Stimulated activated CD4-positive, alpha-beta T cell treated with anti-CD3 and anti-CD28 coated beads, Interleukin-15, amount 100 ng/mL, for 48 hours (primary cell): Measurements from ENCODE around the gene ANKRD39.

ENCODE experiments used
- DNase-seq, 2 donors: peaks; one replicate each; pipeline ENCODE4 v3.0.0-alpha.2; 2020; ENCODE audit warnings: low read depth in 2 of 2

ANKRD39 gene

DNA sequence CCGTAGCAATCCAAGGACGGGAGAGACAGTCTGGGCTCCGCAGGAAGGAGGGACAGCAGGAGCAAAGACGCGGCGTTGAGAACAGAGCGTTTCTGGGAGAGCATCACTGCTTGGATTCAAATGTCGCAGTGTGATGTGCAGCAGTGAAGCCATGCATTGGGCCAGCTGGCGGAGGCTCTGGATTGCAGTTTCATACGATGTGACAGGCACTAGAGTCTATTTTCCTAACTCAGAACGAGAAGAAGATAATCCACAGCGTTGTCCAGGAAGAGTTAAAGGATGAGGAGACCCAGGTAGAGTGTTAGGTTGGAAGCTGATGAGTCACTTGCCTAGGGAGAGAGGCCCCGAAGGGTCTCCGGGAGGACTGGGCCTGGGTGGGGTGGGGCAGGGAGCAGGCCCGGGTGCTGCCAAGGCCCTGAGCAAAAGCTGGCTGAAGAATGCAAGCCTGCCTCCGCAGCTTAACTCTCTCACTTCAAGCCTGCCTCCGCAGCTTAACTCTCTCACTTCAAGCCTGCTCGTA is 29.7 kb upstream of the ANKRD39 start:
- no peak for DNase-seq

GRCh38 chr2:96885432-96886347 is 27.9 kb upstream of the ANKRD39 start:
- no peak for DNase-seq

DNA sequence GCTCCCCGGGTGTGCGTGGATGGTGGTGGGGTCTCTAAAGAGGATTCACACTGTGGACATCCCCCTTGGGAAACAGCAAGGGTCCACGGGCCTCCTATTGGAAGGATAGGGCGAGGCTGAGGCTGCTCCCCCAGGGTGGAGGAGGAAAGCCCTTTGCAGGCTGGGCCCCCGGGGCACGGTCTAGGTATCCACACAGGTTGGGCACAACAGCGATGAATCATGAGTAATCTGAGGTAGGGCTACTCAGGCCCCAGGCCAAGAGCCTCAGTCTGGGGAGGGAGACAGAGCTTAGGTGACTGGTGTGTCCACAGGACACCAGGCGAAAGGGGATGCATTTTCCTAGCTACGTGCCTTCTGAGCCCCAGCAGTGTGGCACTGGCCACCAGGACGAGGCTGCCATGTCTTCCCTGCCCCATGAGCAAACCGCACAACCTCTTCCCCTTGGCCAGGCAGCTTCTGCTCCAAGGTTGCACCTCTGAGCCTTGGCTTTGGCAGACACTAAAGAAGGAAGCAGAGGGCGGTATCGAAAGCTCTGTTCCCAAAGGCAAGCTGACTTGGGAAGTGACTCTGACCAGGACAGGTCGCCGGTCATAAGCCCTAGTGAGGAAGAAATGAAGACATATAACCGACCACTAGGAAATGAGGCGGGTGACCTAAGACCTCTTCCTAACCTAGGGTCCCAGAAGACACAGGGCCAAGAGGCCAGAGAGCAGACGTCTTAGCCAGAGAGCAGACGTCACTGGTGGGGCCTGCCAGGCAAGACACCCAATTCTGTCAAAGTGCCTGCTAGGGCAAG is 26.7 kb upstream of the ANKRD39 start:
- DNase-seq = no peak

GRCh38 chr2:96883306-96883705 is 25.5 kb upstream of the ANKRD39 start:
- no peak for DNase-seq

- DNase-seq = no peak
Observed at GRCh38 chr2:96882906-96883305, 25.1 kb upstream of the ANKRD39 start.

DNA sequence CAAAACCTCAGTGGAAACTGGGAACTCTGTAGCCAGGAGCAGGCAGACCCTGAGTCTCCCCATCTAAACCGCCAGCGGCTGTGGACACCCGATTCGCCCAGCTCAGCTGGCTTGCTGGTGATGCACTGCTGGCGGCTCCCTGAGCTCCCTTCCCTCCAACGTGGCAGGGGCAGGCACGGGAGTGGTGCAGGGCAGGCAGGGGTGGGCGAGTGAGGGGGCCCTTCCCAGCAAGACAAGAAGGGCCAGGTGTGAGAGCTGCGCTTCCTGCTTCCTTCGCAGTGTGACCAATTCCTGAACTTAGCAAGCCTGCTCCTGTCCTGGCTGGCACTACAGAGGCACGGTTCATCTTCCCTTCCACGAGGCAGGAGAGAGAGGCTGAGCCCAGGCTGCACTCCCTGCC is 24.4 kb upstream of the ANKRD39 start:
- DNase-seq = no peak

GRCh38 chr2:96881349-96882195 is 23.8 kb upstream of the ANKRD39 start:
- DNase-seq = no peak

DNA sequence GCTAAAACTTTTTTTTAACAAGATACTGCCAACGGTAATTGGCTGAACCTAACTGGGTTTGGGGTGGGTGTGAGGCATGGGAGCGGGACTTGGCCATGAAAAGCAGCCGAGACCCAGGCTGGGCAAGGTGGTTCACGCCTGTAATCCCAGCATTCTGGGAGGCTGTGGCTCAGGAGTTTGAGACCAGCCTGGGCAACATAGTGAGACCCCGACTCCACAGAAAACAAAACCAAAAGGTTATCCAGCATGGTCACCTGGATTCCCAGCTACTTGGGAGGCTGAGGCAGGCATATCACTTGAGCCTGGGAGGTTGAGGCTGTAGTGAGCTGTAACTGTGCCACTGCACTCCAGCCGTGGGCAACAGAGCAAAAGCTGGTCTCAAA is 23.1 kb upstream of the ANKRD39 start:
- DNase-seq = no peak

DNA sequence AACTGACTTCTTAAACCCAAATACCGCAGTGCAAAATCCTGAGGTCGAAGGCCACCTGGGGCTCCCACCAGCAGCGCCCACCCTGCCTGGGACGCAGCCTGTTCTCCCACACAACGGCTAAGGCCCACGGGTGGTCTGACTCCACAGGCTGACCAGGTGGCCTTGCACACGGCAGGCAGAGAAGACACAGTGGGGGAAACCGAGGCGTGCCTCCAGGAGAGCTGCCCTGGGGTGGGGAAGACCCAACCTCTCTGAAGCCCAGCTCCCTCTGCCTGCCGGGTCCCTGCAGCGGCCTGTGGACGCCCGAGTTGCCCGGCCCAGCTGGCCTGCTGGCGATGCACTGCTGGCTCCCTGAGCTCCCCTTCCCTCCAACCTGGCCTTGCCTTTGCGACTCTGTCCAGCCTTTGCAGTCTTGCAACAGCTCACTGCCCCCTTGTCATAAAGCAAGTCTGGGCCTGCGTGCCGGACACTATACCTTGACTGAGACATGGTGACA is 21.8 kb upstream of the ANKRD39 start:
- no peak for DNase-seq

GRCh38 chr2:96878796-96879544 is 21.2 kb upstream of the ANKRD39 start:
- no peak for DNase-seq

DNA sequence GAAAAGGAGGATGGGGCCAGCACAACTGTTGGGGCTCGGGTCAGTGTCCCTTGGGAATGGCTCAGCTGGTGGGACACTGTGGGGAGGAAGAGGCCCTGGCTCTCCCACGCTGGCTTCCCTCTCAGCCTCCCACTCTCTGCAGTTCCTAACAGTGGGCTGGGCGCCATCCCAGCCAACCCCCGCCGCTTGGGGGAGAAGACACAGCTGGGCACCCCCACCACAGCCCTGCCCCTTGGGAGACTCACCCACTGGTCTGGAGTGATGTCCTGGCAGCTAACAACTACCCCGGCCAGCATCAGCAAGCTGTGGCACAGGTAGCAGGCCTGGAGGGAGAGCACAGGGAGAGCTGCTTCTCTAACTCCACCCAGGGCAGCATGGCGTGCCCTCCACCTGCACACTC is 20.4 kb upstream of the ANKRD39 start:
- DNase-seq = no peak

- no peak for DNase-seq
Observed at GRCh38 chr2:96877631-96878092, 19.8 kb upstream of the ANKRD39 start.

GRCh38 chr2:96877042-96877451 is 19.2 kb upstream of the ANKRD39 start:
- no peak for DNase-seq

DNA sequence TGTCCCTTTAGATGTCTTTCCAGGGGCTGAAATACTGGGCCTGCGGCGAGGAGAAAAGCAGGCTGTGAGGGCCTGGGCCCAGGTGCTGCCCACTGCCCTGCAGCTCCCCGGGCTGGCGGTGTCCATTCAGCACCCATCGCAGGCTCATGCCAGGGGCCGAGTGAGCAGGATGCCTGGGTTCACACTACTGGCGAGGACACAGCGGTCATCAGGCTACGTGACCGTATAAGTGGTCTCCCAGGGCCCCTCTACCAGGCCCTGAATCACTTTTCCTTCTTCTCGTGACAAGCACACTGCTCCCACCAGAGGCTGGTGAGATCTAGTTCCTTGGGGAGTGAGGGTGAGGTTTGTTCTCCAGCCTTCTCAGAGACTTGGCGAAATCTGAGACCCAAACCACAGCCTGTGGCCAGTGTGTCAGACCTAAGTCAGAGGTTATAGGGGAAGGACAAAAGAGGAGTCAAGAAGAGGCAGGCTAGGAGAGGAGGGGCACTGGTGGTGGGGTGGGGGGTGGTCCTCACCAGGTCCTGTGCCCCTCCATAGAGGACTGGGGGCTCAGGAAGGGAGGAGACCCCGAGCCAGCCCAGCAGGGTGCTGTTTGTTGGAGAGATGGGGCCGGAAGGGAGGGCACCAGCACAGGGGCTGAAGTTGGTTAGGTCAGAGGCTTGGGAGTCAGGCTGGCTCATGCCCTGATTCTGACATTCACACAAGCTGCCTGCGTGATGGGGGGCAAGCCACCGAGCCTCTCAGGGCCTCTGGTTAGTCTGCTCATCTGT is 18.6 kb upstream of the ANKRD39 start:
- no peak for DNase-seq

- no peak for DNase-seq
Observed at GRCh38 chr2:96875498-96876268, 17.9 kb upstream of the ANKRD39 start.

DNA sequence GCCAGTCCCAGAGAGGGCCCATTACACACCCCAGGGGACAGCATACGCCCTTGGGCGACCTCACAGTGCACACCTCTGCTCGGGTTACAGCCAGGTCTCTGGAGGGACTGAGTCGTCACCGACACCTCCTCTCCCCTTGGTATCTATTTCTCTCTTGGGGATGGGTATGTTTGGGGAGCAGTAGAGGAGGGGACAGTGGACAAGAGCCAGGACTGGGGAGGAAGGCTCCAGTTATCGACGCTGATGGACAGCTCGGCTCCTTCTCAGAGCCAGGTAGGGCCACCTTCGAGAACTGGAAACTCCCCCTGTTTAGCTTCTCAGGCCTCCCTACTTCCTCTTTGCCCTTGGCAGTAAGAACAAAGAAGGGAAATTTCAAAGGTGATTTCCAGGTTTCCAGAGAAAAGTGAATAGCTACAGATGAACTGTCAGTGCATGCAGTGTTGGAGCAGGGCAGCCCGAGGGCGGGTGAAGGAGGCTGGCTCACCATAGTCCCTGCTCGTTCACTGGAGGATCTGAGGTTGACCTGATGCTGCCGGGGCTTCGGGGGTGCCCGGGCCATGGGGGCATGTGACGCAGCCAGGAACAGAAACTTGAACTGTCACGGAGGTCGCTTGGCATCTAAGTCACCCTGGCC is 16.5 kb upstream of the ANKRD39 start:
- no peak for DNase-seq

DNA sequence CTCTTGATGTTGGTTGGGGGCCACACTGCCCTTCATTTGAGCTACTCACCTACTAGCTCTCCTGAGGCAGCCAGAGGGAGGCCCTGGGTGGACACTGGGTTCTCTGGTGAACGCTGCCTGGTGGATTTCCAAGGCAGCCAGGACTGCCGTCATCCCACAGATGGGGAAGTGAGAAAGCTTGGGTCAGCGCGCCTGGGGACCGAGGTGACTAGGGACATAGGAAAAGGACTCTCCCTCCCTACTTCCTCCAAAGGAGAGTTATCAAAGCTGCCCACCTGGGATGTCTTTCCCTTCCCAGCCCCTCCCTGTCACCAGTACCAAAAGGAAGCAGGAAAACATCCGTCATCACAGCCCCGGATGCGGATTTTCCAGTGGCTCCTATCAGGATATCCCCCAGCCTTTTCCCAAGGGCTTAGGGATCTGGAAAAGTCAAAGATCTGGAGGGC is 15.9 kb upstream of the ANKRD39 start:
- no peak for DNase-seq

GRCh38 chr2:96872591-96873349 is 15.0 kb upstream of the ANKRD39 start:
- no peak for DNase-seq
